ENCODE results near the gene ANKHD1. TPM values are rescaled to one million over a fixed set of nuclear protein-coding genes. Genes with fewer than 3 reads are reported as not detected.
A peak's percentile ranks its signal among the peaks of the same experiment; 100 is the strongest.

The ANKHD1 gene
- total RNA-seq, 1 donor from 2014 or later, result 129 TPM

DNA sequence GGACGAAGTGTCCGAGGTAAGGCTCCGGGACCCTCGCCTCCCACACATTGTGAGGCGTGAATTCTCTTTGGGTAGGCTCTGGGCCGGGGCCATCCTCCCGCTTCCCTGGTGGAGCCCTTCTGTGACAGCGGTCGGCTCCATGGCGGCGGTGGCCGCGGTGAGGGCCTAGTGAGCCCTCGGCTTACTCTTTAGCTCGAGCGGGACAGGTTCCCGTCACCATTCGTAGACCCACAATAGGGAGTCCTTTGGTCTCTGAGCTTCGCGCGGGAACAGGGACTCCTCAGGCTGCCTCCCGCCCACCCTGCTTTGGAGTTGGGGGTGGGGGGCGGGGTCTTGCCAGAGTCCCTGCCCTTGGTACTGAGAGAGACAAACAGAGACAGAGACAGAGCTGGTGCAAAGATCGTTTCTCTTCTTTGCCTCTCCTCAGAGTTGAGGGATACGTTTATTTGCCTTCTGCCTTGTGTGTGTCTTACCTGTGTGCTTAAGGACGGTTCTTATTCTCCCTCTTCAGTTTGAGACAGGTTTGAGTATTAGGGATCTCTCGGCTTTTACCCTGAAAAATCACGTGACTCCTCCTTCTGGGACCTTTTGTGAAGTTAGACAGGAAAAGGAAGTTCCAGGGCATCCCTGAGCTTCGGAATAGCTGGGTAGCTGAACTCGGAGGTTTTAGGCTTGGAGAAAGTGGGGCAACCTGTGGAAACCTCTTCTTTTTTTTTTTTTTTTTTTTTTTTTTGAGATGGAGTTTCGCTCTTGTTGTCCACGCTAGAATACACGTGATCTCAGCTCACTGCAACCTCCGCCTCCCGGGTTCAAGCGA, 833 bp downstream of the ANKHD1 start:
- H3K36me3 Mint-ChIP-seq, result peaks cover 9% of the 10 kb centered on the region
- H3K9me3 Mint-ChIP-seq, result no peaks in the 10 kb centered on the region
- no peaks in the 10 kb centered on the region for H3K27me3 Mint-ChIP-seq
- DNase-seq (ENCODE audit: extremely low spot score, unreplicated experiment), result peak; percentile 72
- H3K4me1 Mint-ChIP-seq (ENCODE audit: unreplicated experiment), result peaks cover 8% of the 10 kb centered on the region
- TF ChIP-seq, protein P1, sequence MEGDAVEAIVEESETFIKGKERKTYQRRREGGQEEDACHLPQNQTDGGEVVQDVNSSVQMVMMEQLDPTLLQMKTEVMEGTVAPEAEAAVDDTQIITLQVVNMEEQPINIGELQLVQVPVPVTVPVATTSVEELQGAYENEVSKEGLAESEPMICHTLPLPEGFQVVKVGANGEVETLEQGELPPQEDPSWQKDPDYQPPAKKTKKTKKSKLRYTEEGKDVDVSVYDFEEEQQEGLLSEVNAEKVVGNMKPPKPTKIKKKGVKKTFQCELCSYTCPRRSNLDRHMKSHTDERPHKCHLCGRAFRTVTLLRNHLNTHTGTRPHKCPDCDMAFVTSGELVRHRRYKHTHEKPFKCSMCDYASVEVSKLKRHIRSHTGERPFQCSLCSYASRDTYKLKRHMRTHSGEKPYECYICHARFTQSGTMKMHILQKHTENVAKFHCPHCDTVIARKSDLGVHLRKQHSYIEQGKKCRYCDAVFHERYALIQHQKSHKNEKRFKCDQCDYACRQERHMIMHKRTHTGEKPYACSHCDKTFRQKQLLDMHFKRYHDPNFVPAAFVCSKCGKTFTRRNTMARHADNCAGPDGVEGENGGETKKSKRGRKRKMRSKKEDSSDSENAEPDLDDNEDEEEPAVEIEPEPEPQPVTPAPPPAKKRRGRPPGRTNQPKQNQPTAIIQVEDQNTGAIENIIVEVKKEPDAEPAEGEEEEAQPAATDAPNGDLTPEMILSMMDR (conservative IDR thresholded peaks at IDR 0.05), result no peak
- H3K27ac Mint-ChIP-seq, result no peak overlapping the region
- no peak overlapping the region for H3K4me3 Mint-ChIP-seq

DNA sequence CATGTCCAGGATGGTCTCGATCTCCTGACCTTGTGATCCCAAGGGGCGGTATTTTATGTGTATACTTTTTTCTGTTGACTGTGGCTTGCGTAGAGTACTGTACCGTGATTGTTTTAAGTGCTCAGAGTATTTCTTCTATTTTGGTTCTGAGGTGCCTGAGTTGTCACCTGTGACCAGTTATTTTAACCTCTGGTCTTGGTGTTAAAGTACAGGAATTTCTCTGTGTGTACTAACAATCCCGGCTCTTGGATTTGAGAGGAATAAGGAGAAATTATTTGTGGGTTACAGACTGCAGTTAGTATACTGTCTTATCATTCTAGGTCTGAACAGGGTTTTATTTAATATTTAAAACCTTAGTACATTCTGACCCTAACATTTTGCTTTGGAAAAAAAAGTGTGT, 2.0 kb downstream of the ANKHD1 start:
- Mint-ChIP-seq H3K36me3 (peaks cover 9% of the 10 kb centered on the region), H3K9me3 (no peaks in the 10 kb centered on the region), H3K27ac (peak overlapping the region; percentile 77), H3K4me3 (no peak overlapping the region), H3K27me3 (no peaks in the 10 kb centered on the region), H3K4me1 (ENCODE audit: unreplicated experiment) (peaks cover 8% of the 10 kb centered on the region)
- TF ChIP-seq, protein P1 (conservative IDR thresholded peaks at IDR 0.05), result no peak
- no peak for DNase-seq (ENCODE audit: extremely low spot score, unreplicated experiment)

DNA sequence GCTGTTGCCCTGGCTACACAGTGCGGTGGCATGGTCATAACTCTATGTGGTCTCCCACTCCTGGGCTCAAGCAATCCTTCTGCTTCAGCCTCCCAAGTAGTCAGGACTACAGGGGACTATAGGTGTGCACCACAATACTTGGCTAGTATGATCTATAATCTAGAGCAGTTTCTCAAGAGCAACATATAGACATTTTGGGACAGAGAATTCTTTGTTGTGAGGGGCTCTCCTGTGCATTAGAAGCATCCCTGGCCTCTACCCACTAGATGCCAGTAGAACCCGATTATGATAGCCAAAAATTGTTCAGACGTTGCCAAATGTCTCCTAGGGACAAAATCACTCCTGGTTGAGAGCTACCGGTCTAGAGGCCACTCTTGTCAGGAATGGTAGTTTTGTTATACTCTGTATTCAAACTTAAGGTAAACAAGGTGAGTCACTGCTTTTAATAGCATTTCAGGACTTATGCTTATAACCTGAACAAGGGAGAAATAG, 7.2 kb downstream of the ANKHD1 start:
- Mint-ChIP-seq H3K27ac (no peak overlapping the region), H3K4me3 (peak overlapping the region; percentile 27)
- DNase-seq (ENCODE audit: extremely low spot score, unreplicated experiment), result no peak

DNA sequence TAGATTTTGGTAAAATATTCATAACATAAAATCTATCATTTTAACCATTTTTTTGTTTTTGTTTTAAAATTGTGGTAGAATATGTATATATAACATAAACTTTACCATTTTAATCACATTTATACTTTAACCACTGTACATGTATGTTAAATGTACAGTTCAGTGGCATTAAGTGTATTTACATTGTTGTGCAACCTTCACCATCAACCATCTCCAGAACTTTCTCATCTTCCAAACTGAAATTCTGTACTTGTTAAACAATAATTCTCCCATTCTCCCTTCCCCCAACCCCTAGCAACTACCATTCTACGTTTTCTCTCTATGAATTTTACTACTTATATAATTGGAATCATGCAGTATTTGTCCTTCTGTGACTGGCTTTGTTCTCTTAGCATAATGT, 11.6 kb downstream of the ANKHD1 start:
- H3K27me3 Mint-ChIP-seq, result no peaks in the 10 kb centered on the region
- TF ChIP-seq, protein P1 (conservative IDR thresholded peaks at IDR 0.05), result no peak
- H3K9me3 Mint-ChIP-seq, result no peaks in the 10 kb centered on the region

More for the DNA sequence above, 7.2 kb downstream of the ANKHD1 start:
- H3K27me3 Mint-ChIP-seq, result no peaks in the 10 kb centered on the region
- H3K9me3 Mint-ChIP-seq, result no peaks in the 10 kb centered on the region
- peaks cover 12% of the 10 kb centered on the region for H3K36me3 Mint-ChIP-seq
- TF ChIP-seq, protein P1 (conservative IDR thresholded peaks at IDR 0.05), result no peak
- peaks cover 8% of the 10 kb centered on the region for H3K4me1 Mint-ChIP-seq (ENCODE audit: unreplicated experiment)

DNA sequence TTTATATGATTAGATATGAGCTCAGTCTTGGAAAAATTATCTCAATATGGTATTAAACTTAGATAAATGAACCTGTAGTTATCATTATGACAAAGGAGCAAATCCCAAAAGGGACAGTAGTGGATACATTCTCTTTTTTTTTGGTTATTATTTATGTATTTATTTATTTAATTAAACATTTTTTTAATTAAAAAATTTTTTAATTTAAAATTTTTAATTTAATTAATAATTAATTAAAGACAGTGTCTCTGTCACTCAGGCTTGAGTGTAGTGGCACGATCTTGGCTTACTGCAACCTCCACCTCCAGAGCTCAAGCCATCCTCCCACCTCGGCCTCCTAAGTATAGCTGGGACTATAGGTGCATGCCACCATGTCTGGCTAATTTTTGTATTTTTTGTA, 15.6 kb downstream of the ANKHD1 start:
- H3K36me3 Mint-ChIP-seq, result peaks cover 19% of the 10 kb centered on the region
- H3K27ac Mint-ChIP-seq, result no peak overlapping the region
- no peaks in the 10 kb centered on the region for H3K27me3 Mint-ChIP-seq
- peaks cover 3% of the 10 kb centered on the region for H3K9me3 Mint-ChIP-seq
- no peak overlapping the region for H3K4me3 Mint-ChIP-seq
- TF ChIP-seq, protein P1 (conservative IDR thresholded peaks at IDR 0.05), result no peak
- DNase-seq (ENCODE audit: extremely low spot score, unreplicated experiment), result no peak
- no peaks in the 10 kb centered on the region for H3K4me1 Mint-ChIP-seq (ENCODE audit: unreplicated experiment)

More for the DNA sequence above, 11.6 kb downstream of the ANKHD1 start:
- Mint-ChIP-seq H3K36me3 (peaks cover 8% of the 10 kb centered on the region), H3K4me3 (no peak overlapping the region), H3K4me1 (ENCODE audit: unreplicated experiment) (peaks cover 4% of the 10 kb centered on the region), H3K27ac (no peak overlapping the region)
- DNase-seq (ENCODE audit: extremely low spot score, unreplicated experiment), result no peak

Data from type B pancreatic cell (in vitro differentiated cells).